ENCODE data around the gene LRP1-AS.

GRCh38 chr12:57131896-57132744, 15.3 kb downstream of the LRP1-AS start:
- no peak for TF ChIP-seq CTCF (IDR thresholded peaks at IDR 0.05; ENCODE audit: borderline replicate concordance, extremely low read depth, low read length, poor library complexity, severe bottlenecking)
- no peak for TF ChIP-seq EZH2 (IDR thresholded peaks at IDR 0.05; ENCODE audit: borderline replicate concordance, low read depth, low read length, severe bottlenecking)

All from DND-41 (cell line).